Parathyroid adenoma (tissue), 2 donors: ENCODE results near the gene CMPK1.
A peak's percentile ranks its signal among the peaks of the same experiment; 100 is the strongest.

ENCODE experiments used
- H2AFZ ChIP-seq: fragments of 300-600 bp; sonication (generic); one replicate; pipeline ENCODE4 v1.7.0; 2017; ENCODE audit warnings: antibody characterized with exemption, mild to moderate bottlenecking
- H3K27ac ChIP-seq: fragments of 300-600 bp; sonication (generic); one replicate; pipeline ENCODE4 v1.7.0; 2017
- H3K27me3 ChIP-seq: fragments of 300-600 bp; sonication (generic); one replicate; pipeline ENCODE4 v1.7.0; 2017; ENCODE audit warnings: low read length; ENCODE audit not compliant: control insufficient read depth, insufficient read depth
- H3K36me3 ChIP-seq: fragments of 300-600 bp; sonication (generic); one replicate; pipeline ENCODE4 v1.7.0; 2017; ENCODE audit warnings: low read length; ENCODE audit not compliant: control insufficient read depth, insufficient read depth
- H3K4me1 ChIP-seq: fragments of 300-600 bp; sonication (generic); one replicate; pipeline ENCODE4 v1.7.0; 2017; ENCODE audit warnings: control low read depth
- H3K4me2 ChIP-seq: fragments of 300-600 bp; sonication (generic); one replicate; pipeline ENCODE4 v1.7.0; 2017; ENCODE audit warnings: low read length
- H3K4me3 ChIP-seq: fragments of 300-600 bp; sonication (generic); one replicate; pipeline ENCODE4 v1.7.0; 2017; ENCODE audit warnings: low read depth, low read length
- H3K79me2 ChIP-seq: fragments of 300-600 bp; sonication (generic); one replicate; pipeline ENCODE4 v1.7.0; 2017; ENCODE audit warnings: control low read depth
- H3K9ac ChIP-seq: fragments of 300-600 bp; sonication (generic); one replicate; pipeline ENCODE4 v1.7.0; 2017; ENCODE audit warnings: mild to moderate bottlenecking
- H3K9me3 ChIP-seq: fragments of 300-600 bp; sonication (generic); one replicate; pipeline ENCODE4 v1.7.0; 2017; ENCODE audit warnings: low read length; ENCODE audit not compliant: control insufficient read depth
- CTCF ChIP-seq: fragments of 300-600 bp; sonication (generic); IDR thresholded peaks from one replicate; pipeline ENCODE4 v1.7.0; 2017; ENCODE audit warnings: antibody characterized with exemption, mild to moderate bottlenecking
- donor health status: primary hyperparathyroidism.

CMPK1 gene

GRCh38 chr1:47420547-47420946 lies 87.0 kb downstream of the CMPK1 start:
- no peak overlapping the region for H3K9ac ChIP-seq
- no peak overlapping the region for H2AFZ ChIP-seq
- H3K27ac ChIP-seq = no peak overlapping the region
- H3K79me2 ChIP-seq = no peaks in the 10 kb centered on the region
- H3K27me3 ChIP-seq = no peaks in the 10 kb centered on the region
- H3K4me1 ChIP-seq = no peaks in the 10 kb centered on the region
- H3K4me2 ChIP-seq = no peak overlapping the region
- H3K36me3 ChIP-seq = no peaks in the 10 kb centered on the region
- TF ChIP-seq CTCF = no peak
- no peaks in the 10 kb centered on the region for H3K9me3 ChIP-seq
- no peak overlapping the region for H3K4me3 ChIP-seq

- no peak overlapping the region for H2AFZ ChIP-seq
- no peak overlapping the region for H3K4me3 ChIP-seq
- no peak for TF ChIP-seq CTCF
- no peaks in the 10 kb centered on the region for H3K79me2 ChIP-seq
- no peak overlapping the region for H3K27ac ChIP-seq
- peaks cover 2% of the 10 kb centered on the region for H3K27me3 ChIP-seq
- H3K9ac ChIP-seq = no peak overlapping the region
- H3K4me2 ChIP-seq = no peak overlapping the region
- no peaks in the 10 kb centered on the region for H3K9me3 ChIP-seq
- H3K36me3 ChIP-seq = no peaks in the 10 kb centered on the region
- H3K4me1 ChIP-seq = no peaks in the 10 kb centered on the region
These were observed 90.3 kb downstream of the CMPK1 start for GRCh38 chr1:47423872-47424271.

- Histone ChIP-seq H3K27ac (no peak overlapping the region), H3K36me3 (no peaks in the 10 kb centered on the region), H3K4me1 (no peaks in the 10 kb centered on the region), H3K4me2 (no peak overlapping the region), H3K9ac (no peak overlapping the region), H3K9me3 (no peaks in the 10 kb centered on the region), H3K4me3 (no peak overlapping the region), H2AFZ (no peak overlapping the region), H3K79me2 (no peaks in the 10 kb centered on the region), H3K27me3 (peaks cover 2% of the 10 kb centered on the region)
- TF ChIP-seq CTCF = peak; percentile 74
These were observed 90.9 kb downstream of the CMPK1 start for GRCh38 chr1:47424336-47424982.
